Astrocyte (in vitro differentiated cells and primary cell): ENCODE data around the gene RAB36. TPM values are rescaled to one million over a fixed set of nuclear protein-coding genes. Genes with fewer than 3 reads are reported as not detected.

Experiments used
- DNase-seq: peaks from one replicate; pipeline ENCODE4 v3.0.0-alpha.2; 2010; ENCODE audit warnings: low read depth
- FAIRE-seq: peaks from 2 replicates; lab custom pipeline; 2011; peaks lifted over from hg19 to GRCh38; lab: Jason Lieb, UNC
- H2AFZ ChIP-seq: 2 replicates; pipeline ENCODE4 v1.6.0; 2012; ENCODE audit warnings: low read depth, low read length, inconsistent platforms
- H3K27ac ChIP-seq: 2 replicates; pipeline ENCODE4 v1.5.1; 2011; ENCODE audit warnings: low read depth, low read length, inconsistent platforms
- H3K27me3 ChIP-seq: 2 replicates; pipeline ENCODE4 v1.6.0; 2011; ENCODE audit warnings: low read length, inconsistent platforms; ENCODE audit not compliant: insufficient read depth
- H3K36me3 ChIP-seq: 2 replicates; pipeline ENCODE4 v1.5.1; 2011; ENCODE audit warnings: low read length, inconsistent platforms; ENCODE audit not compliant: insufficient read depth
- H3K4me1 ChIP-seq: 2 replicates; pipeline ENCODE4 v1.5.1; 2011; ENCODE audit warnings: low read length, inconsistent platforms; ENCODE audit not compliant: insufficient read depth
- H3K4me2 ChIP-seq: 2 replicates; pipeline ENCODE4 v1.6.0; 2012; ENCODE audit warnings: low read length, inconsistent platforms
- H3K4me3 ChIP-seq: 2 replicates; pipeline ENCODE4 v1.5.1; 2011; ENCODE audit warnings: low read depth, mild to moderate bottlenecking, low read length, inconsistent platforms; ENCODE audit not compliant: insufficient read depth
- H3K79me2 ChIP-seq: 2 replicates; pipeline ENCODE4 v1.6.0; 2012; ENCODE audit warnings: mild to moderate bottlenecking, low read length, inconsistent platforms; ENCODE audit not compliant: insufficient read depth
- H3K9ac ChIP-seq: 2 replicates; pipeline ENCODE4 v1.6.0; 2012; ENCODE audit warnings: mild to moderate bottlenecking, low read length, inconsistent platforms
- H3K9me3 ChIP-seq: 2 replicates; pipeline ENCODE4 v1.5.1; 2012; ENCODE audit warnings: low read depth, mild to moderate bottlenecking, low read length, inconsistent platforms; ENCODE audit not compliant: insufficient read depth
- H4K20me1 ChIP-seq: 2 replicates; pipeline ENCODE4 v1.6.0; 2012; ENCODE audit warnings: low read length, inconsistent platforms; ENCODE audit not compliant: insufficient read depth
- H3K27ac Mint-ChIP-seq: one replicate; pipeline ENCODE4 v1.8.0; 2021; ENCODE audit warnings: mild to moderate bottlenecking, mixed read lengths; ENCODE audit not compliant: unreplicated experiment
- H3K27me3 Mint-ChIP-seq: one replicate; pipeline ENCODE4 v1.8.0; 2021; ENCODE audit warnings: low read depth, mixed read lengths; ENCODE audit not compliant: unreplicated experiment
- H3K36me3 Mint-ChIP-seq: one replicate; pipeline ENCODE4 v1.8.0; 2021; ENCODE audit warnings: low read depth, mixed read lengths; ENCODE audit not compliant: unreplicated experiment
- H3K4me1 Mint-ChIP-seq: one replicate; pipeline ENCODE4 v1.8.0; 2021; ENCODE audit warnings: low read depth, mixed read lengths; ENCODE audit not compliant: unreplicated experiment
- H3K4me3 Mint-ChIP-seq: one replicate; pipeline ENCODE4 v1.8.0; 2021; ENCODE audit warnings: mild to moderate bottlenecking, moderate library complexity, mixed read lengths; ENCODE audit not compliant: unreplicated experiment
- H3K9me3 Mint-ChIP-seq: one replicate; pipeline ENCODE4 v1.8.0; 2021; ENCODE audit warnings: mild to moderate bottlenecking, mixed read lengths; ENCODE audit not compliant: unreplicated experiment
- CTCF ChIP-seq: IDR thresholded peaks from 2 replicates; pipeline ENCODE4 v1.5.1; 2011; ENCODE audit warnings: low read depth, mild to moderate bottlenecking, inconsistent platforms, low read length, moderate library complexity; ENCODE audit not compliant: insufficient read depth
- EZH2 ChIP-seq: IDR thresholded peaks from 2 replicates; pipeline ENCODE4 v1.6.1; 2012; ENCODE audit warnings: mild to moderate bottlenecking, low read length, inconsistent platforms; ENCODE audit not compliant: insufficient read depth
- total RNA-seq: library from RNA; stranded (reverse); gene quantifications from 2 replicates; pipeline ENCODE4 v1.2.1, GENCODE V29; 2021

Gene RAB36
- total RNA-seq, 1 donor from 2014 or later: 5.2 TPM

- Histone ChIP-seq H3K4me1 (no peaks in the 10 kb centered on the region), H3K79me2 (no peaks in the 10 kb centered on the region), H3K9me3 (no peaks in the 10 kb centered on the region), H3K27ac (no peak overlapping the region), H3K9ac (no peak overlapping the region), H3K27me3 (no peaks in the 10 kb centered on the region), H3K4me3 (no peak overlapping the region), H3K4me2 (no peak overlapping the region), H3K36me3 (no peaks in the 10 kb centered on the region), H2AFZ (no peak overlapping the region), H4K20me1 (no peaks in the 10 kb centered on the region)
- H3K36me3 Mint-ChIP-seq: peaks cover 3% of the 10 kb centered on the region
- H3K4me3 Mint-ChIP-seq: no peak overlapping the region
- FAIRE-seq: no peak
- no peak for DNase-seq
- no peak overlapping the region for H3K27ac Mint-ChIP-seq
- H3K9me3 Mint-ChIP-seq: no peaks in the 10 kb centered on the region
- TF ChIP-seq EZH2 (no peak), CTCF (no peak)
- peaks cover 2% of the 10 kb centered on the region for H3K4me1 Mint-ChIP-seq
- peaks cover 35% of the 10 kb centered on the region for H3K27me3 Mint-ChIP-seq
Observed at GRCh38 chr22:23113067-23113846, 32.0 kb upstream of the RAB36 start.

DNA sequence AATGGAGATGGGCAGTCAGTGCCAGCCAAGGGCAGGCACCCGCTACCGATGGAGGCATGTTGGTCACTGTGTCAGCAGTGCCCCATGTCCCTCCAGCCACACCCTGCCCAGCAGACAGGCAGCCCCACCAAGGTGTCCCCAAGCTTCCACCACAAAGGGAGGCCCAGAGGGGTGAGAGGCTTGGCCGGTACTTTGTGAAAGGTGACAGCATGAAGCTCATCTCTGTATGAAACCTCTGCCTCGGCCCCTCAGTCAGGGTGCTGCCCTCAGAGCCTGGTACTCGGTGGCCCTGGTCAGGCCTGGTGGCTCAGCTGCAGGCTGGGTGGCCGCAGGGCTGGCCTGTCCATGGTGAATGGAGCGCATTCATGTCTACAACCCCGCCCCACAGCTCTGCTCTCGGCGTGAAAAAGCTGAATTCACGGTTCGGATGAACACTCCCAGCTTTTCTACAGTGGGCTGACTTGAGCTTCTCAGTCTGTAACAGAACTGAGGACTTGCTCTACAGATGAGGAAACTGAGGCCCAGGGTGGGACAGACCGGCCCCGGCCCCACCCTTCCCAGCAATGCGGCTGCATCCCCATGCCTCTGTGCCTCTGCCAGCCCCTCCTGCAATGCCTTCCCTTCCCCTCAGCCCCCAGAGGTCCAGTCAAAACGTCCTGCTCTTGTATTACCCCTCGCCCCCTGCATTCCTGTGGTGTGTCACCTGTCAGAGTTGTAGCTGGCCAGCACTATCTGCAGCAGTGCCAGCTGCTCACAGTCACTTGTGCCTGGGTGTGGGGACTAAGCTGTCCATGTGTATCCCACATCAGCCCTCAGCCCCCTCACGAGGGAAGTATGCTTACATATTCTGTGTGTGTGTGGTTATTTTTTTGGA, 31.2 kb upstream of the RAB36 start:
- FAIRE-seq (no peak), DNase-seq (no peak)
- Histone ChIP-seq H3K9ac (no peak overlapping the region), H3K36me3 (no peaks in the 10 kb centered on the region), H3K79me2 (no peaks in the 10 kb centered on the region), H2AFZ (no peak overlapping the region), H3K4me1 (no peaks in the 10 kb centered on the region), H3K4me3 (no peak overlapping the region), H3K9me3 (no peaks in the 10 kb centered on the region), H3K4me2 (no peak overlapping the region), H3K27ac (no peak overlapping the region), H3K27me3 (no peaks in the 10 kb centered on the region), H4K20me1 (no peaks in the 10 kb centered on the region)
- Mint-ChIP-seq H3K27ac (no peak overlapping the region), H3K9me3 (no peaks in the 10 kb centered on the region), H3K36me3 (no peaks in the 10 kb centered on the region), H3K4me3 (no peak overlapping the region), H3K27me3 (peaks cover 32% of the 10 kb centered on the region), H3K4me1 (peaks cover 2% of the 10 kb centered on the region)
- TF ChIP-seq CTCF (no peak), EZH2 (no peak)
